H1 (cell line): ENCODE measurements around the gene ZNRF2. TPM values are rescaled to one million over a fixed set of nuclear protein-coding genes. Genes with fewer than 3 reads are reported as not detected.

Source experiments
- CTCF ChIA-PET: fragments of 300-600 bp; sonication (Branson Sonifier 250); formaldehyde crosslinking; loops from one replicate; lab custom pipeline; 2021; ENCODE audit not compliant: partially characterized antibody; lab: Charles Lee
- POLR2A ChIA-PET: fragments of 300-600 bp; sonication (Branson Sonifier 250); formaldehyde crosslinking; loops from one replicate; lab custom pipeline; 2021; ENCODE audit warnings: inconsistent platforms; ENCODE audit not compliant: partially characterized antibody; lab: Charles Lee
- DNase-seq, 2 experiments: peaks; one replicate each; pipeline versions ENCODE4 v3.0.0 to v3.0.0-alpha.2; 2010 to 2022; ENCODE audit warnings: low spot score in 2 of 2, low read depth in 1 of 2, mixed read lengths in 1 of 2
- FAIRE-seq: peaks from 2 replicates; lab custom pipeline; 2011; peaks lifted over from hg19 to GRCh38; lab: Jason Lieb, UNC
- H2AFZ ChIP-seq: 2 replicates; pipeline ENCODE4 v1.8.1; 2012; ENCODE audit warnings: low read length, inconsistent platforms
- H2AK5ac ChIP-seq: 2 replicates; pipeline ENCODE4 v1.6.1; 2013; ENCODE audit warnings: low read depth, low read length
- H2BK120ac ChIP-seq: replicated peaks from 2 replicates; pipeline ENCODE3; 2013; ENCODE audit warnings: low read depth, low read length, inconsistent platforms
- H2BK12ac ChIP-seq: 2 replicates; pipeline ENCODE4 v1.6.1; 2013; ENCODE audit warnings: low read depth, low read length
- H2BK15ac ChIP-seq: 2 replicates; pipeline ENCODE4 v1.6.1; 2013; ENCODE audit warnings: low read length
- H2BK20ac ChIP-seq: 2 replicates; pipeline ENCODE4 v1.6.1; 2013; ENCODE audit warnings: low read length
- H2BK5ac ChIP-seq: 2 replicates; pipeline ENCODE4 v1.6.1; 2013; ENCODE audit warnings: low read depth, low read length
- H3K14ac ChIP-seq: 2 replicates; pipeline ENCODE4 v1.6.1; 2013; ENCODE audit warnings: inconsistent platforms; ENCODE audit not compliant: insufficient read length
- H3K18ac ChIP-seq: 2 replicates; pipeline ENCODE4 v1.6.1; 2013; ENCODE audit warnings: low read length; ENCODE audit errors: extremely low read depth
- H3K23ac ChIP-seq: 2 replicates; pipeline ENCODE4 v1.6.1; 2013; ENCODE audit warnings: inconsistent platforms; ENCODE audit not compliant: insufficient read length
- H3K23me2 ChIP-seq: 2 replicates; pipeline ENCODE4 v1.6.1; 2013; ENCODE audit warnings: low read depth, low read length
- H3K27ac ChIP-seq: 2 replicates; pipeline ENCODE4 v1.6.1; 2011; ENCODE audit warnings: low read depth, low read length, inconsistent platforms
- H3K27me3 ChIP-seq, 4 experiments: replicated peaks in 1 of 4; 1 replicate in 1 of 4; 2 replicates in 3 of 4; pipeline versions ENCODE4 v1.6.1 to v1.8.1; 2011 to 2013; ENCODE audit warnings: low read length in 3 of 4, mild to moderate bottlenecking in 3 of 4, inconsistent platforms in 2 of 4, mixed read lengths in 2 of 4, moderate library complexity in 1 of 4; ENCODE audit not compliant: control insufficient read depth in 3 of 4, insufficient read depth in 3 of 4; ENCODE audit errors: extremely low read depth in 1 of 4
- H3K36me3 ChIP-seq, 4 experiments: 2 replicates each; pipeline versions ENCODE4 v1.6.1 to v1.8.1; 2011 to 2013; ENCODE audit warnings: mild to moderate bottlenecking in 4 of 4, low read length in 3 of 4, moderate library complexity in 2 of 4, control low read depth in 1 of 4, inconsistent platforms in 1 of 4; ENCODE audit not compliant: insufficient read depth in 4 of 4, control insufficient read depth in 2 of 4
- H3K4ac ChIP-seq: replicated peaks from 2 replicates; pipeline ENCODE3; 2013; ENCODE audit warnings: low read length, low read depth, mixed read lengths, inconsistent platforms; ENCODE audit not compliant: insufficient read length
- H3K4me1 ChIP-seq, 4 experiments: replicated peaks in 1 of 4; 1 replicate in 1 of 4; 2 replicates in 3 of 4; pipeline versions ENCODE4 v1.6.1 to v1.8.1; 2011 to 2013; ENCODE audit warnings: low read length in 3 of 4, inconsistent platforms in 2 of 4, mixed read lengths in 1 of 4; ENCODE audit not compliant: insufficient read depth in 4 of 4, control insufficient read depth in 3 of 4
- H3K4me2 ChIP-seq, 2 experiments: 2 replicates each; pipeline versions ENCODE4 v1.6.1 to v1.8.1; 2011 to 2013; ENCODE audit warnings: low read depth in 2 of 2, low read length in 2 of 2, control low read depth in 1 of 2, inconsistent platforms in 1 of 2, mild to moderate bottlenecking in 1 of 2; ENCODE audit not compliant: insufficient read depth in 1 of 2
- H3K4me3 ChIP-seq, 4 experiments: fragments of 200-600, 300-600 bp in 1 of 4; sonication (generic), shearing (Covaris generic), sonication (Bioruptor Twin) in 1 of 4; 2 replicates each; pipeline versions ENCODE4 v1.5.1 to v1.8.1; 2011 to 2016; ENCODE audit warnings: low read length in 4 of 4, low read depth in 3 of 4, control low read depth in 2 of 4, inconsistent platforms in 2 of 4, mild to moderate bottlenecking in 2 of 4, mixed read lengths in 1 of 4, moderate library complexity in 1 of 4; ENCODE audit not compliant: insufficient read depth in 2 of 4; ENCODE audit errors: extremely low read depth in 1 of 4
- H3K56ac ChIP-seq: replicated peaks from 2 replicates; pipeline ENCODE3; 2013; ENCODE audit warnings: low read depth, mild to moderate bottlenecking, mixed read lengths, low read length, inconsistent platforms; ENCODE audit not compliant: insufficient read length
- H3K79me1 ChIP-seq: 2 replicates; pipeline ENCODE4 v1.6.1; 2013; ENCODE audit warnings: low read depth, low read length, control low read depth
- H3K79me2 ChIP-seq, 2 experiments: 2 replicates each; pipeline versions ENCODE4 v1.6.1 to v1.8.1; 2012 to 2013; ENCODE audit warnings: low read length in 2 of 2, mild to moderate bottlenecking in 2 of 2, inconsistent platforms in 1 of 2; ENCODE audit not compliant: insufficient read depth in 2 of 2, control insufficient read depth in 1 of 2
- H3K9ac ChIP-seq, 4 experiments: replicated peaks in 1 of 4; 1 replicate in 1 of 4; 2 replicates in 3 of 4; pipeline versions ENCODE4 v1.6.1 to v1.8.1; 2011 to 2013; ENCODE audit warnings: low read depth in 3 of 4, low read length in 3 of 4, control low read depth in 2 of 4, mild to moderate bottlenecking in 2 of 4, moderate library complexity in 2 of 4, inconsistent platforms in 1 of 4; ENCODE audit errors: extremely low read depth in 1 of 4
- H3K9me3 ChIP-seq, 2 experiments: 2 replicates each; pipeline versions ENCODE4 v1.6.1 to v1.8.1; 2012 to 2013; ENCODE audit warnings: mild to moderate bottlenecking in 2 of 2, moderate library complexity in 2 of 2, control low read depth in 1 of 2, inconsistent platforms in 1 of 2, low read depth in 1 of 2, low read length in 1 of 2, mixed read lengths in 1 of 2; ENCODE audit not compliant: insufficient read depth in 2 of 2
- H4K20me1 ChIP-seq, 2 experiments: replicated peaks in 1 of 2; 2 replicates each; pipeline versions ENCODE3 to v1.8.1; 2011 to 2013; ENCODE audit warnings: inconsistent platforms in 2 of 2, low read length in 2 of 2, mild to moderate bottlenecking in 1 of 2; ENCODE audit not compliant: insufficient read depth in 2 of 2, control insufficient read depth in 1 of 2
- H4K5ac ChIP-seq: 2 replicates; pipeline ENCODE4 v1.6.1; 2013; ENCODE audit warnings: low read length, low read depth, mixed read lengths, inconsistent platforms; ENCODE audit not compliant: insufficient read length
- H4K8ac ChIP-seq: 2 replicates; pipeline ENCODE4 v1.8.0; 2013; ENCODE audit warnings: mild to moderate bottlenecking, moderate library complexity, low read length, inconsistent platforms; ENCODE audit not compliant: insufficient read depth; ENCODE audit errors: extremely low read depth
- H4K91ac ChIP-seq: replicated peaks from 2 replicates; pipeline ENCODE3; 2013; ENCODE audit warnings: low read length, mixed read lengths, inconsistent platforms; ENCODE audit not compliant: insufficient read length
- BRCA1 ChIP-seq: IDR thresholded peaks from 2 replicates; pipeline ENCODE4 v1.6.1; 2012; ENCODE audit warnings: low read depth, low read length, improper control_type of control experiment
- CREB1 ChIP-seq: IDR thresholded peaks from 2 replicates; pipeline ENCODE4 v1.6.1; 2012; ENCODE audit warnings: inconsistent platforms
- EP300 ChIP-seq, 2 experiments: IDR thresholded peaks; 1 replicate in 1 of 2; 2 replicates in 1 of 2; pipeline ENCODE4 v1.6.1; 2011 to 2012; ENCODE audit warnings: low read depth in 2 of 2, low read length in 2 of 2, mild to moderate bottlenecking in 2 of 2, borderline replicate concordance in 1 of 2, inconsistent platforms in 1 of 2, moderate library complexity in 1 of 2
- EZH2 ChIP-seq: fragments of 200-600 bp; sonication (generic); IDR thresholded peaks from 2 replicates; pipeline ENCODE4 v1.7.1; 2012; ENCODE audit warnings: low read depth, mild to moderate bottlenecking, moderate library complexity, low read length, inconsistent platforms; ENCODE audit not compliant: severe bottlenecking
- FOSL1 ChIP-seq: IDR thresholded peaks from 2 replicates; pipeline ENCODE4 v1.6.1; 2011; ENCODE audit warnings: mild to moderate bottlenecking, low read depth, low read length, moderate library complexity; ENCODE audit not compliant: insufficient read depth
- GABPA ChIP-seq: IDR thresholded peaks from 2 replicates; pipeline ENCODE4 v1.6.1; 2011; ENCODE audit warnings: mild to moderate bottlenecking, low read length, moderate library complexity, borderline replicate concordance; ENCODE audit not compliant: insufficient read depth
- MAX ChIP-seq: IDR thresholded peaks from 2 replicates; pipeline ENCODE4 v1.6.1; 2012; ENCODE audit warnings: inconsistent platforms
- POLR2A ChIP-seq, 2 experiments: IDR thresholded peaks; 1 replicate in 1 of 2; 2 replicates in 1 of 2; pipeline ENCODE4 v1.6.1; 2011; ENCODE audit warnings: low read depth in 2 of 2, low read length in 2 of 2, mild to moderate bottlenecking in 2 of 2; ENCODE audit errors: control extremely low read depth in 1 of 2
- POU5F1 ChIP-seq: IDR thresholded peaks from 2 replicates; pipeline ENCODE4 v1.6.1; 2011; ENCODE audit warnings: low read depth, mild to moderate bottlenecking, low read length, moderate library complexity
- SAP30 ChIP-seq: fragments of 300-600 bp; sonication (generic); IDR thresholded peaks from 2 replicates; pipeline ENCODE4 v1.7.1; 2012; ENCODE audit warnings: low read length, moderate library complexity, mild to moderate bottlenecking, inconsistent platforms; ENCODE audit not compliant: insufficient read depth, insufficient replicate concordance
- TAF1 ChIP-seq: IDR thresholded peaks from 2 replicates; pipeline ENCODE4 v1.6.1; 2011; ENCODE audit warnings: mild to moderate bottlenecking, low read depth, low read length
- TCF12 ChIP-seq: IDR thresholded peaks from 2 replicates; pipeline ENCODE4 v1.6.1; 2011; ENCODE audit warnings: low read depth, mild to moderate bottlenecking, low read length
- WGBS, 2 experiments: shearing (Covaris generic) in 1 of 2; methylation state at CpG; one replicate each; pipeline versions ENCODE4 v1.1.6 to v1.1.7; 2013 to 2015; ENCODE audit warnings: low lambda C conversion rate in 2 of 2, mixed read lengths in 2 of 2, inconsistent platforms in 1 of 2, low coverage in 1 of 2, missing lambda C conversion rate in 1 of 2; ENCODE audit not compliant: insufficient replicate concordance in 2 of 2, insufficient coverage in 1 of 2, insufficient read length in 1 of 2; ENCODE audit errors: extremely low coverage in 1 of 2, missing lambda C conversion rate in 1 of 2; 5-methylcytosine and 5-hydroxymethylcytosine counted together
- polyA plus RNA-seq, 7 experiments: library from polyadenylated mRNA; depleted of rRNA in 3 of 7; stranded (reverse) in 5 of 7; unstranded in 2 of 7; fragments of >200 nt in 5 of 7; fragments of 200-250 nt in 2 of 7; gene quantifications; 1 replicate in 5 of 7; 2 replicates in 1 of 7; 4 replicates in 1 of 7; pipeline versions ENCODE4 v1.2.1 to v1.2.3, GENCODE V29; 2011 to 2013; ENCODE audit warnings: missing spikeins in 2 of 7, mixed read lengths in 2 of 7
- total RNA-seq: library from RNA; stranded (reverse); fragmentation: NEBNext Ultra II Directional; extraction: Animal tissue kit (Norgen Biotek cat#: 25700); gene quantifications from 2 replicates; pipeline ENCODE4 v1.2.1, GENCODE V29; 2021
- TF ChIP-seq, protein P1 (sequence below): IDR thresholded peaks from 2 replicates; pipeline ENCODE4 v1.6.1; 2011; ENCODE audit warnings: low read length, improper control_type of control experiment

Gene ZNRF2
- total and polyA plus RNA-seq, 2 of the 8 experiments (the other 6 are each of a cell fraction or from before 2014, with no cell fraction given) = 2.9 to 16.2 TPM

DNA sequence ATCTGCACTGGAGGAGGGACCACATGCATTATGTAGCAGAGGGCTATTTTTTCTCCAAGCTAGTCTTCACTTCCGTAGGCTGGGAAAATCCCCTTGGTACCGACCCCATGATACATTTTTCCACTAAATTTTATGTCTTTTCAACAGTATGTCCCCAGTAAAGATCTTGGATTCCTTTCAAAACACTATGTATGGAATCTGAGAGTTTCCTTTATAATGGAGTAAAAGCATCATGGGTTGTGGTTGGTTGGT lies 4.8 kb upstream of the ZNRF2 start:
- H3K27me3 ChIP-seq = no peaks in the 10 kb centered on the region
- TF ChIP-seq MAX (no peak), TCF12 (no peak), EZH2 (no peak), FOSL1 (no peak), GABPA (no peak), BRCA1 (no peak), POLR2A (IDR thresholded peaks at IDR 0.05; ENCODE audit: control extremely low read depth in 1 of 2, low read depth in 2 of 2, low read length in 2 of 2) (no peak), SAP30 (no peak), CREB1 (no peak), TAF1 (no peak), POU5F1 (no peak), EP300 (IDR thresholded peaks at IDR 0.05; ENCODE audit: borderline replicate concordance in 1 of 2, low read depth in 2 of 2, low read length in 2 of 2) (no peak)
- TF ChIP-seq, protein P1, sequence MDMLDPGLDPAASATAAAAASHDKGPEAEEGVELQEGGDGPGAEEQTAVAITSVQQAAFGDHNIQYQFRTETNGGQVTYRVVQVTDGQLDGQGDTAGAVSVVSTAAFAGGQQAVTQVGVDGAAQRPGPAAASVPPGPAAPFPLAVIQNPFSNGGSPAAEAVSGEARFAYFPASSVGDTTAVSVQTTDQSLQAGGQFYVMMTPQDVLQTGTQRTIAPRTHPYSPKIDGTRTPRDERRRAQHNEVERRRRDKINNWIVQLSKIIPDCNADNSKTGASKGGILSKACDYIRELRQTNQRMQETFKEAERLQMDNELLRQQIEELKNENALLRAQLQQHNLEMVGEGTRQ = no peak

More for the DNA sequence above, 4.8 kb upstream of the ZNRF2 start:
- POLR2A ChIA-PET = no interaction called here
- no peak overlapping the region for H2BK12ac ChIP-seq
- H2AFZ ChIP-seq = no peak overlapping the region
- H3K14ac ChIP-seq = no peak overlapping the region
- 97% methylated on average over 2 of the region's 2 CpGs; no CpG with 5 or more reads in 1 of the 2 experiments for WGBS, 2 experiments
- no peaks in the 10 kb centered on the region for H3K79me1 ChIP-seq
- H3K9ac ChIP-seq = no peak overlapping the region
- H3K23ac ChIP-seq = no peak overlapping the region
- H3K4me1 ChIP-seq = peaks cover 0 to 5% (median 2%) of the 10 kb centered on the region in 4 experiments; a peak in 2 of 7 replicates
- H3K36me3 ChIP-seq = no peaks in the 10 kb centered on the region
- H4K5ac ChIP-seq = no peak overlapping the region
- H3K23me2 ChIP-seq = no peaks in the 10 kb centered on the region
- no peaks in the 10 kb centered on the region for H4K20me1 ChIP-seq
- no peak overlapping the region for H2BK120ac ChIP-seq
- H2BK20ac ChIP-seq = no peak overlapping the region
- no peak overlapping the region for H4K91ac ChIP-seq
- no peak overlapping the region for H2BK15ac ChIP-seq
- H3K9me3 ChIP-seq = no peaks in the 10 kb centered on the region
- DNase-seq = no peak
- no peak overlapping the region for H3K4me2 ChIP-seq
- no peak overlapping the region for H3K4me3 ChIP-seq
- CTCF ChIA-PET = interaction anchor here (0.6 to 7.2 kb wide), 9 partner anchors 10 to 392 kb away, joined by 3 to 82 read pairs (median 4); no protein-coding TSS in a partner anchor
- H3K79me2 ChIP-seq = no peaks in the 10 kb centered on the region
- H3K4ac ChIP-seq = no peak overlapping the region
- FAIRE-seq = no peak
- H3K27ac ChIP-seq = no peak overlapping the region
- H2AK5ac ChIP-seq = no peak overlapping the region
- no peak overlapping the region for H4K8ac ChIP-seq
- no peak overlapping the region for H2BK5ac ChIP-seq
- no peak overlapping the region for H3K18ac ChIP-seq
- no peak overlapping the region for H3K56ac ChIP-seq
